ENCODE results near the gene OTUB1. TPM values are rescaled to one million over a fixed set of nuclear protein-coding genes. Genes with fewer than 3 reads are reported as not detected.

OTUB1 gene
- total RNA-seq, 2 experiments from 2014 or later, result 69.5 to 72.2 TPM

GRCh38 chr11:64019106-64020037 is 33.1 kb downstream of the OTUB1 start:
- ChIA-PET CTCF (interaction anchor here (2.2 kb wide), 1 partner anchor 19 kb away, joined by 10 read pairs; no protein-coding TSS in a partner anchor), POLR2A (no interaction called here)
- no peak for DNase-seq
- no peaks in the 10 kb centered on the region for H3K36me3 Mint-ChIP-seq
- H3K27me3 Mint-ChIP-seq, result no peaks in the 10 kb centered on the region
- intact Hi-C loops (cut with micrococcal nuclease), result no loop called here
- H3K4me3 Mint-ChIP-seq, result no peak overlapping the region
- no peak overlapping the region for H3K27ac Mint-ChIP-seq
- H3K9me3 Mint-ChIP-seq, result no peaks in the 10 kb centered on the region
- H3K4me1 Mint-ChIP-seq (ENCODE audit: low read depth), result no peaks in the 10 kb centered on the region

GRCh38 chr11:64020976-64021756 is 34.9 kb downstream of the OTUB1 start:
- no peak overlapping the region for H3K27ac Mint-ChIP-seq
- ChIA-PET POLR2A (no interaction called here), CTCF (no interaction called here)
- intact Hi-C loops (cut with micrococcal nuclease), result no loop called here
- H3K27me3 Mint-ChIP-seq, result no peaks in the 10 kb centered on the region
- H3K9me3 Mint-ChIP-seq, result no peaks in the 10 kb centered on the region
- no peaks in the 10 kb centered on the region for H3K4me1 Mint-ChIP-seq (ENCODE audit: low read depth)
- H3K4me3 Mint-ChIP-seq, result no peak overlapping the region
- no peak for DNase-seq
- no peaks in the 10 kb centered on the region for H3K36me3 Mint-ChIP-seq

GRCh38 chr11:64021757-64022093 is 35.5 kb downstream of the OTUB1 start:
- Mint-ChIP-seq H3K4me3 (no peak overlapping the region), H3K9me3 (no peaks in the 10 kb centered on the region), H3K4me1 (ENCODE audit: low read depth) (no peaks in the 10 kb centered on the region), H3K27me3 (no peaks in the 10 kb centered on the region), H3K36me3 (no peaks in the 10 kb centered on the region), H3K27ac (no peak overlapping the region)
- intact Hi-C loops (cut with micrococcal nuclease), result no loop called here
- CTCF ChIA-PET, result no interaction called here
- DNase-seq, result no peak
- POLR2A ChIA-PET, result no interaction called here

- POLR2A ChIA-PET, result no interaction called here
- CTCF ChIA-PET, result no interaction called here
- no peak for DNase-seq
- no peaks in the 10 kb centered on the region for H3K4me1 Mint-ChIP-seq (ENCODE audit: low read depth)
- no peaks in the 10 kb centered on the region for H3K36me3 Mint-ChIP-seq
- H3K9me3 Mint-ChIP-seq, result no peaks in the 10 kb centered on the region
- intact Hi-C loops (cut with micrococcal nuclease), result no loop called here
- H3K27me3 Mint-ChIP-seq, result peaks cover 4% of the 10 kb centered on the region
- H3K27ac Mint-ChIP-seq, result no peak overlapping the region
- no peak overlapping the region for H3K4me3 Mint-ChIP-seq
Observed at GRCh38 chr11:64022125-64022784, 36.0 kb downstream of the OTUB1 start.

- H3K36me3 Mint-ChIP-seq, result no peaks in the 10 kb centered on the region
- no peak overlapping the region for H3K27ac Mint-ChIP-seq
- no peak for DNase-seq
- no peaks in the 10 kb centered on the region for H3K4me1 Mint-ChIP-seq (ENCODE audit: low read depth)
- ChIA-PET POLR2A (interaction anchor here (1.1 kb wide), 1 partner anchor 23 kb away, joined by 3 read pairs; no protein-coding TSS in a partner anchor), CTCF (no interaction called here)
- H3K4me3 Mint-ChIP-seq, result no peak overlapping the region
- H3K27me3 Mint-ChIP-seq, result peaks cover 7% of the 10 kb centered on the region
- intact Hi-C loops (cut with micrococcal nuclease), result no loop called here
- no peaks in the 10 kb centered on the region for H3K9me3 Mint-ChIP-seq
Observed at GRCh38 chr11:64023712-64024710, 37.8 kb downstream of the OTUB1 start.

GRCh38 chr11:64025205-64025604 is 39.0 kb downstream of the OTUB1 start:
- Mint-ChIP-seq H3K27ac (no peak overlapping the region), H3K27me3 (peaks cover 11% of the 10 kb centered on the region), H3K4me1 (ENCODE audit: low read depth) (no peaks in the 10 kb centered on the region), H3K36me3 (no peaks in the 10 kb centered on the region), H3K4me3 (no peak overlapping the region), H3K9me3 (no peaks in the 10 kb centered on the region)
- ChIA-PET CTCF (interaction anchor here (1.0 kb wide), 1 partner anchor 179 kb away, joined by 3 read pairs; no protein-coding TSS in a partner anchor), POLR2A (no interaction called here)
- DNase-seq, result no peak
- intact Hi-C loops (cut with micrococcal nuclease), result no loop called here

- H3K36me3 Mint-ChIP-seq, result no peaks in the 10 kb centered on the region
- POLR2A ChIA-PET, result no interaction called here
- DNase-seq, result no peak
- intact Hi-C loops (cut with micrococcal nuclease), result no loop called here
- H3K4me3 Mint-ChIP-seq, result no peak overlapping the region
- H3K4me1 Mint-ChIP-seq (ENCODE audit: low read depth), result no peaks in the 10 kb centered on the region
- no peaks in the 10 kb centered on the region for H3K9me3 Mint-ChIP-seq
- CTCF ChIA-PET, result no interaction called here
- H3K27ac Mint-ChIP-seq, result no peak overlapping the region
- peaks cover 11% of the 10 kb centered on the region for H3K27me3 Mint-ChIP-seq
Observed at GRCh38 chr11:64026575-64027205, 40.5 kb downstream of the OTUB1 start.

GRCh38 chr11:64027651-64028397 is 41.6 kb downstream of the OTUB1 start:
- CTCF ChIA-PET, result no interaction called here

GRCh38 chr11:64028398-64029115 is 42.3 kb downstream of the OTUB1 start:
- Mint-ChIP-seq H3K9me3 (no peaks in the 10 kb centered on the region), H3K36me3 (no peaks in the 10 kb centered on the region), H3K4me1 (ENCODE audit: low read depth) (no peaks in the 10 kb centered on the region), H3K27me3 (peaks cover 19% of the 10 kb centered on the region), H3K4me3 (no peak overlapping the region), H3K27ac (no peak overlapping the region)
- ChIA-PET CTCF (no interaction called here), POLR2A (no interaction called here)
- DNase-seq, result peak; percentile 15
- intact Hi-C loops (cut with micrococcal nuclease), result no loop called here

More at GRCh38 chr11:64027651-64028397, 41.6 kb downstream of the OTUB1 start:
- intact Hi-C loops (cut with micrococcal nuclease), result no loop called here
- H3K4me3 Mint-ChIP-seq, result no peak overlapping the region
- H3K27ac Mint-ChIP-seq, result no peak overlapping the region
- no peaks in the 10 kb centered on the region for H3K9me3 Mint-ChIP-seq
- H3K27me3 Mint-ChIP-seq, result peaks cover 15% of the 10 kb centered on the region
- no peak for DNase-seq
- H3K36me3 Mint-ChIP-seq, result no peaks in the 10 kb centered on the region
- POLR2A ChIA-PET, result no interaction called here
- no peaks in the 10 kb centered on the region for H3K4me1 Mint-ChIP-seq (ENCODE audit: low read depth)

GRCh38 chr11:64029773-64030172 is 43.5 kb downstream of the OTUB1 start:
- H3K4me3 Mint-ChIP-seq, result no peak overlapping the region
- ChIA-PET CTCF (interaction anchor here (1.4 kb wide), 1 partner anchor 123 kb away, joined by 4 read pairs; no protein-coding TSS in a partner anchor), POLR2A (no interaction called here)
- H3K36me3 Mint-ChIP-seq, result no peaks in the 10 kb centered on the region
- H3K27ac Mint-ChIP-seq, result no peak overlapping the region
- H3K4me1 Mint-ChIP-seq (ENCODE audit: low read depth), result peaks cover 1% of the 10 kb centered on the region
- intact Hi-C loops (cut with micrococcal nuclease), result no loop called here
- no peak for DNase-seq
- H3K9me3 Mint-ChIP-seq, result no peaks in the 10 kb centered on the region
- peaks cover 29% of the 10 kb centered on the region for H3K27me3 Mint-ChIP-seq
